HepG2 (cell line): ENCODE measurements around the gene ARGLU1. TPM values are rescaled to one million over a fixed set of nuclear protein-coding genes. Genes with fewer than 3 reads are reported as not detected.

ENCODE experiments used
- ATAC-seq: fragments of 200-7000 bp; cut with Tn5 transposase; 3 replicates; pipeline ENCODE4 v1.9.1; 2020; ENCODE audit warnings: mild to moderate bottlenecking, moderate library complexity
- BruUV-seq: library from RNA; stranded (reverse); fragments of 400-500 nt; replicated peaks from 2 replicates; lab custom pipeline; 2021; lab: Mats Ljungman, UMichigan
- CTCF ChIA-PET: fragments of 300-600 bp; formaldehyde crosslinking; extraction: SDS; loops from one replicate; lab custom pipeline; 2021; ENCODE audit warnings: low total read pairs, inconsistent platforms, low intra/inter-chr PET ratio; lab: Yijun Ruan, JAX
- POLR2A ChIA-PET: fragments of 350-600 bp; sonication (Branson Sonifier 250); formaldehyde crosslinking; loops from one replicate; lab custom pipeline; 2020; ENCODE audit warnings: antibody characterized with exemption, inconsistent platforms; lab: Yijun Ruan, JAX
- DNase-seq: peaks from one replicate; pipeline ENCODE4 v3.0.0-alpha.2; 2015; ENCODE audit warnings: low spot score
- FAIRE-seq: peaks from 3 replicates; lab custom pipeline; 2011; peaks lifted over from hg19 to GRCh38; lab: Jason Lieb, UNC
- H2AFZ ChIP-seq: one replicate; pipeline ENCODE4 v1.6.1; 2011; ENCODE audit warnings: low read length, inconsistent platforms
- H3K27ac ChIP-seq: fragments of 300-600 bp; 3 replicates; pipeline ENCODE4 v1.8.0; 2011; ENCODE audit warnings: mixed run types, mild to moderate bottlenecking, mixed read lengths, low read length, inconsistent platforms; ENCODE audit not compliant: insufficient read depth; ENCODE audit errors: extremely low read length
- H3K27me3 ChIP-seq, 2 experiments: fragments of 200-600 bp in 1 of 2; 2 replicates in 1 of 2; 3 replicates in 1 of 2; pipeline versions ENCODE4 v1.6.0 to v1.8.0; 2011; ENCODE audit warnings: low read length in 2 of 2, mild to moderate bottlenecking in 2 of 2, moderate library complexity in 2 of 2, inconsistent platforms in 1 of 2; ENCODE audit not compliant: insufficient read depth in 2 of 2, control insufficient read depth in 1 of 2
- H3K36me3 ChIP-seq, 2 experiments: fragments of 200-600 bp in 1 of 2; replicated peaks in 1 of 2; 2 replicates in 1 of 2; 3 replicates in 1 of 2; pipeline versions ENCODE4 v1.5.1 to v1.8.0; 2011; ENCODE audit warnings: low read length in 2 of 2, inconsistent platforms in 1 of 2; ENCODE audit not compliant: insufficient read depth in 2 of 2, control insufficient read depth in 1 of 2
- H3K4me1 ChIP-seq: 2 replicates; pipeline ENCODE4 v1.5.1; 2012; ENCODE audit warnings: low read length, inconsistent platforms; ENCODE audit not compliant: insufficient read depth
- H3K4me2 ChIP-seq: 2 replicates; pipeline ENCODE4 v1.6.0; 2011; ENCODE audit warnings: low read depth, low read length, inconsistent platforms
- H3K4me3 ChIP-seq, 3 experiments: fragments of 200-600 bp in 1 of 3; sonication (generic), shearing (Covaris generic) in 1 of 3; replicated peaks in 1 of 3; 2 replicates each; pipeline ENCODE4 v1.5.1; 2011 to 2016; ENCODE audit warnings: low read length in 3 of 3, inconsistent platforms in 2 of 3, low read depth in 2 of 3, mild to moderate bottlenecking in 2 of 3, control low read depth in 1 of 3, mixed read lengths in 1 of 3; ENCODE audit not compliant: insufficient read depth in 1 of 3
- H3K79me2 ChIP-seq: one replicate; pipeline ENCODE4 v1.6.1; 2011; ENCODE audit warnings: low read length, inconsistent platforms; ENCODE audit not compliant: insufficient read depth
- H3K9ac ChIP-seq: 2 replicates; pipeline ENCODE4 v1.6.0; 2011; ENCODE audit warnings: mild to moderate bottlenecking, low read depth, low read length, inconsistent platforms; ENCODE audit not compliant: insufficient read depth
- H3K9me3 ChIP-seq: 2 replicates; pipeline ENCODE4 v1.5.1; 2012; ENCODE audit warnings: mild to moderate bottlenecking, low read length
- H4K20me1 ChIP-seq: 2 replicates; pipeline ENCODE4 v1.6.0; 2011; ENCODE audit warnings: inconsistent platforms, mild to moderate bottlenecking, low read length, moderate library complexity; ENCODE audit not compliant: insufficient read depth
- ATAD3A ChIP-seq: sonication (generic); formaldehyde crosslinking; IDR thresholded peaks from 2 replicates; pipeline ENCODE4 v1.4.0; 2020; ENCODE audit warnings: missing genetic modification reagents
- CHD2 ChIP-seq: IDR thresholded peaks from 2 replicates; pipeline ENCODE4 v1.6.1; 2011; ENCODE audit warnings: low read depth, low read length, improper control_type of control experiment
- EED ChIP-seq: sonication (generic); formaldehyde crosslinking; IDR thresholded peaks from 2 replicates; pipeline ENCODE4 v1.5.0; 2020; ENCODE audit warnings: mild to moderate bottlenecking, missing genetic modification reagents
- KDM5B ChIP-seq: sonication (generic); formaldehyde crosslinking; IDR thresholded peaks from 2 replicates; pipeline ENCODE4 v1.4.0; 2020; ENCODE audit warnings: missing genetic modification reagents, mild to moderate bottlenecking, borderline replicate concordance
- KLF11 ChIP-seq: IDR thresholded peaks from 2 replicates; pipeline ENCODE4 v1.6.1; 2016; ENCODE audit warnings: missing compliant biosample characterization
- RARG ChIP-seq: sonication (generic); formaldehyde crosslinking; IDR thresholded peaks from 2 replicates; pipeline ENCODE4 v1.4.0; 2020; ENCODE audit warnings: low read depth, mild to moderate bottlenecking, missing genetic modification reagents
- RBAK ChIP-seq: sonication (generic); formaldehyde crosslinking; IDR thresholded peaks from 2 replicates; pipeline ENCODE4 v1.5.1; 2020; ENCODE audit warnings: mild to moderate bottlenecking, missing genetic modification reagents
- WGBS: methylation state at CpG from one replicate; pipeline ENCODE4 v1.1.6; 2017; ENCODE audit warnings: low lambda C conversion rate; 5-methylcytosine and 5-hydroxymethylcytosine counted together
- in situ Hi-C: cut with HindIII; loops from 2 replicates; pipeline ENCODE4 v1.10.0; 2017; ENCODE audit warnings: low pct_unique_long_range_greater_than_20kb; ENCODE audit not compliant: extremely low pct_ligation_motif_present
- intact Hi-C: fragments of 100-400 bp; cut with micrococcal nuclease; formaldehyde crosslinking; loops from one replicate; pipeline ENCODE4 v1.10.0; 2022; ENCODE audit not compliant: unreplicated experiment
- polyA plus RNA-seq, 8 experiments: library from polyadenylated mRNA; depleted of rRNA in 3 of 8; stranded (reverse) in 7 of 8; unstranded in 1 of 8; fragments of >200 nt; fragmentation: Illumina TruSeq in 4 of 8; extraction: Trizol in 4 of 8; gene quantifications; 2 replicates each; pipeline versions ENCODE4 v1.2.1 to v1.2.3, GENCODE V29; 2011 to 2016; ENCODE audit warnings: low read depth in 4 of 8, missing spikeins in 1 of 8, mixed read lengths in 1 of 8; ENCODE audit not compliant: insufficient read depth in 1 of 8
- total RNA-seq, 5 experiments: library from RNA; depleted of rRNA; stranded (reverse); fragments of >200 nt; fragmentation: Illumina TruSeq; extraction: Trizol; gene quantifications; 2 replicates each; pipeline ENCODE4 v1.2.3, GENCODE V29; 2016; ENCODE audit warnings: low read depth in 1 of 5
- TF ChIP-seq, protein P1 (sequence below): IDR thresholded peaks from 2 replicates; pipeline ENCODE4 v1.6.1; 2012; ENCODE audit warnings: inconsistent platforms
- TF ChIP-seq, protein P2 (sequence below): sonication (generic); formaldehyde crosslinking; IDR thresholded peaks from 2 replicates; pipeline ENCODE4 v1.5.1; 2020; ENCODE audit warnings: mild to moderate bottlenecking, missing genetic modification reagents, borderline replicate concordance

Gene ARGLU1
- total and polyA plus RNA-seq, 2 of the 13 experiments (the other 11 are each of a cell fraction or from before 2014, with no cell fraction given) = 47.1 to 70.6 TPM

DNA sequence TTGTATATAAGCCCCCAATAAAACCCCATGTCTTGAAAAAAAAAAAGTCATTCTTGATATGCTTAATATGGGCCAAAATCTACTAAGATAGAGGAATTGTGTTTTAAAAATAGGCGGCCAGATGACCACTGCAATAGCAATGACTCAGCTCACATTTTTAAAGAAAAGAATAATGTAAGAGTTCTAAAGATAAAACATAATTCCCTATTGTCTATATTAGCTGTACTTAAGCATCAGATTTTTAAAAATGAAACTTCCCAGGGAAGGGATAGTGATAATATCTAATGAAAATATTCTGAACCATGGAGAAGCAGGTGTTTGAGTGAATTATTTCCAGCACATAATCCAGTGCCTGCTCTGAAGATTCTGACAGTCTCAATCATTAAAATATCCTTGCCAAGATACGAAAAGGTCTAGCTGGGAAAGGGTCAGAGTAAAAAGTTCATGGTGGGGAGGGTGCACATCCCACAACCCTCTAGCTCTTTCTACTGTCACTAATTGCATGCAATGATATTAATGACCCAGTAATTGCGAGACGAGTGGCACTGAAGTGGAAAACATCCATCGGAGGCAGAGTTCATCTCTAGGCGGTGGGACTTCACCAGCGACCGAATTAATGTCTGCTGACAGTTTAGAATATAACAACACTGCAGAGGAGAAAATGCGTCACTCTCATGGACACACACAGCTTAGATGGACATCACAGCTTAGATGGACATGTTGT is 64.0 kb downstream of the ARGLU1 start (continued):
- TF ChIP-seq KDM5B (no peak), RARG (CRISPR knock-in tag) (no peak), EED (CRISPR knock-in tag) (no peak), KLF11 (CRISPR knock-in tag) (no peak), CHD2 (no peak)
- TF ChIP-seq, protein P1, sequence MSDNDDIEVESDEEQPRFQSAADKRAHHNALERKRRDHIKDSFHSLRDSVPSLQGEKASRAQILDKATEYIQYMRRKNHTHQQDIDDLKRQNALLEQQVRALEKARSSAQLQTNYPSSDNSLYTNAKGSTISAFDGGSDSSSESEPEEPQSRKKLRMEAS = no peak

DNA sequence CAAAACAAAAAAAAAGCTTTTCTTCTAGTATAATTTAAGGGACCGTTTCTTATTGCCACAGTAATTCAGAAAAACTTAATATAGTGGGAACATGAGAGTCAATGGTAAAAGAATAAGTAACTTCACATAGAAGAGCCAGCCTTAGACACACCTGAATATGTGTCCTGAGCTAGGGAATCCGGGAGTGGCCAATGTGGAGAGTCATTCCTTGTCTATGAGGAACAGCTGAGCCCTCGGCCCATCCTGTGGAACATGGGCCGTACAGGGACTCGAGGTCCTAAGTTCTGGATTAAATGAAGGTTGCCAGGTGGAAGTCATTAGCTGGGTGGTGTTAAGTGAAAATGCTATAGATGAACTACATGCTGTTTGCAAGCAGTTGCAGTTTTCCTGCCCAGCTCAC is 64.7 kb downstream of the ARGLU1 start:
- Histone ChIP-seq H3K4me2 (no peak overlapping the region), H3K27ac (no peak overlapping the region), H3K4me1 (no peaks in the 10 kb centered on the region), H3K4me3 (no peak overlapping the region), H3K79me2 (no peaks in the 10 kb centered on the region), H3K9ac (no peak overlapping the region), H3K9me3 (no peaks in the 10 kb centered on the region), H4K20me1 (no peaks in the 10 kb centered on the region), H2AFZ (no peak overlapping the region), H3K36me3 (no peaks in the 10 kb centered on the region), H3K27me3 (no peaks in the 10 kb centered on the region)
- DNase-seq (no peak), ATAC-seq (no peak), FAIRE-seq (no peak)
- BruUV-seq = no TSS peak
- ChIA-PET POLR2A (no interaction called here), CTCF (no interaction called here)
- WGBS = 4% methylated on average over 5 of the region's 5 CpGs
- TF ChIP-seq ATAD3A = no peak
- TF ChIP-seq RBAK (CRISPR knock-in tag) = no peak
- TF ChIP-seq, protein P2, sequence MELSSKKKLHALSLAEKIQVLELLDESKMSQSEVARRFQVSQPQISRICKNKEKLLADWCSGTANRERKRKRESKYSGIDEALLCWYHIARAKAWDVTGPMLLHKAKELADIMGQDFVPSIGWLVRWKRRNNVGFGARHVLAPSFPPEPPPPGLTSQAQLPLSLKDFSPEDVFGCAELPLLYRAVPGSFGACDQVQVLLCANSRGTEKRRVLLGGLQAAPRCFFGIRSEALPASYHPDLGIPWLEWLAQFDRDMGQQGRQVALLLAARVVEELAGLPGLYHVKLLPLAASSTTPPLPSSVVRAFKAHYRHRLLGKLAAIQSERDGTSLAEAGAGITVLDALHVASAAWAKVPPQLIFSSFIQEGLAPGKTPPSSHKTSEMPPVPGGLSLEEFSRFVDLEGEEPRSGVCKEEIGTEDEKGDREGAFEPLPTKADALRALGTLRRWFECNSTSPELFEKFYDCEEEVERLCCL = no peak
- in situ Hi-C loops (no loop called here), intact Hi-C loops (no loop called here)
